Effector CD8-positive, alpha-beta T cell (primary cell): ENCODE data around the gene SMARCC1.

ENCODE experiments used
- DNase-seq: peaks from one replicate; lab custom pipeline; 2025; lab: John Stamatoyannopoulos, UW

Gene SMARCC1

GRCh38 chr3:47588587-47588986 lies 193.1 kb downstream of the SMARCC1 start:
- no peak for DNase-seq

- no peak for DNase-seq
These were observed 193.6 kb downstream of the SMARCC1 start for GRCh38 chr3:47588053-47588452.

- no peak for DNase-seq
These were observed 194.9 kb downstream of the SMARCC1 start for GRCh38 chr3:47586746-47587145.

- DNase-seq: no peak
These were observed 198.2 kb downstream of the SMARCC1 start for GRCh38 chr3:47583320-47584075.

GRCh38 chr3:47581835-47582234 lies 199.9 kb downstream of the SMARCC1 start:
- no peak for DNase-seq

- DNase-seq: no peak
These were observed 200.3 kb downstream of the SMARCC1 start for GRCh38 chr3:47581422-47581821.

GRCh38 chr3:47580481-47580880 lies 201.2 kb downstream of the SMARCC1 start:
- no peak for DNase-seq

GRCh38 chr3:47579875-47580274 lies 201.8 kb downstream of the SMARCC1 start:
- no peak for DNase-seq

- no peak for DNase-seq
These were observed 202.7 kb downstream of the SMARCC1 start, which contains the start of gene CSPG5 for GRCh38 chr3:47578691-47579632. TSS of gene CSPG5 (minus strand) at chr3:47578865. CDS start at chr3:47578693, 172 bp downstream.

GRCh38 chr3:47578119-47578632 lies 203.5 kb downstream of the SMARCC1 start:
- peak; percentile 27 for DNase-seq

- DNase-seq: no peak
These were observed 204.0 kb downstream of the SMARCC1 start for GRCh38 chr3:47577583-47578118.

GRCh38 chr3:47573190-47574172 lies 208.2 kb downstream of the SMARCC1 start:
- DNase-seq: no peak

- DNase-seq: no peak
These were observed 210.1 kb downstream of the SMARCC1 start for GRCh38 chr3:47571391-47572175.

- DNase-seq: no peak
These were observed 212.8 kb downstream of the SMARCC1 start for GRCh38 chr3:47568901-47569300.

- no peak for DNase-seq
These were observed 214.5 kb downstream of the SMARCC1 start for GRCh38 chr3:47567149-47567548.

GRCh38 chr3:47566667-47567066 lies 215.0 kb downstream of the SMARCC1 start:
- DNase-seq: no peak

- DNase-seq: no peak
These were observed 215.8 kb downstream of the SMARCC1 start for GRCh38 chr3:47565734-47566550.

GRCh38 chr3:47556351-47556750 lies 225.3 kb downstream of the SMARCC1 start:
- DNase-seq: no peak

- DNase-seq: no peak
These were observed 227.4 kb downstream of the SMARCC1 start for GRCh38 chr3:47554335-47554734.
